Amniotic stem cell (primary cell): ENCODE data around the gene PRKCA.
"Not testable (repeated sequence)": the region's sequence is repeated elsewhere in the genome, so short reads cannot be mapped to it uniquely, and the experiment has no call there.

Source experiments
- DNase-seq: peaks from one replicate; lab custom pipeline; 2025; lab: John Stamatoyannopoulos, UW

The PRKCA gene

DNA sequence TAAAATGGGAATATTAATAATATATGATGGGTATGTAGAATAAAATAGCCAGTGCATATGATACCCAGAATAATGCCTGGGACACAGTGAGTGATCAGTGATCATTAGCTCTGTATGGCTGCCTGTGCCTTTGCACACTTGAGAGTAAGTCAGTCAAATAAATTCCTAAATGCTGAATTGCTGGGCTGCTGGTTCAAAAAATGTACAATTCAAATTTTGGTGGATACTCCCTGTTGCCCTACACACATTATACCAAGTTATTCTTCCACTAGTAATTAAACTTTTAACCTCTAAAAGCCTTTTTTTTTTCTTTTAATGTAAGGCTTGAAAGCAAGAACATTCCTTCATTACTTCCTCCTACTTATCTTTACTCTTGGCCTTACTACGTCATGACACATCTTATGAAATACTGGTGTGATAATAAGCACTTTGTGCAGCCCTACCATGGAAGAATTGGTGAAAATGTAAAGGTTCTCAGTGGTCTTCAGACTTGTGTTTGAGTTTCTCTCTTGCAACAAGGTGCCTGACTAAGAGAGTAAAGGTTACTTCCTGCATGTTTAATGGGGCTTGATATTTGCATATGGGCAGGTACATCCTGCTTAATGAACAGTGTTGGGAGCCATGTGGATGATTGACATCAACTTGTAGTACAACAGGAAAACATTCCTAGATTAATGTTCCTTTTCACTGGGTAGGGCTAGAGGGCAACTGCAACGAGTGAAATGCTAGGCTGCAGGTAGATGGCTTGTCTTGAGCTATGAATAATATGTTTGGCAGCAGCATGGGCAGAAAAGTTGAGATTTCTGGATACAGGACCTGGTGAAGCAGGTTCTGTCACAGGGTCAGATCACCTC is 84.3 kb downstream of the PRKCA start:
- DNase-seq, result no peak

DNA sequence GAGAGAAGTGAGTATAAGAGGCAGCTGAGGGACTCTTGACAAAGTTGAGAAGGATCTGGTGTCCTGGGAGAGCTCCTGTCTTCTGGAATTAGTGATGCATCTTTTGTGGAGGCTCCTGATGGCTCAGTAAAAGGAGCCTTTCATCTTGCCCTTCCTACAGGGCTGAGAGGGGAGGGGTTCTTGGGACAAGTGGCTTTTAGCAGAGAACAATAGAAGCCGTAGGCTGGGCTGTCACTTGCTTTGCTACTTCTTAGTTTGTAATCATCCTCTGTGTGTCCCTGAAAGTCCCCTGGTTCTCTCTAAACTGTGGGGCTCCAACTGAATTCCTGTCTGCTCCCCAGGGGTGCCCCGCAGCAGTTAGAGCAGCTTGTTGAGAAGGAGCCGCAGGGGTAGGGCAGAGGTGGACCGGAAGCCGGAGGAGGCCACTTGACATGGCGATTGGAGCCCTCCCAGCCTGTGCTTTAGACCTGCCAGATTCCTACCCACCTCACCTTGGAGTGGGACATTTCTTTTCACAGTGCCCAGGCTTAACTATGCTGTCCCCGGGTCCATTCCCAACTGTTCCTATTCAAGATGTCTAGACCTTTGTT is 85.1 kb downstream of the PRKCA start:
- no peak for DNase-seq

DNA sequence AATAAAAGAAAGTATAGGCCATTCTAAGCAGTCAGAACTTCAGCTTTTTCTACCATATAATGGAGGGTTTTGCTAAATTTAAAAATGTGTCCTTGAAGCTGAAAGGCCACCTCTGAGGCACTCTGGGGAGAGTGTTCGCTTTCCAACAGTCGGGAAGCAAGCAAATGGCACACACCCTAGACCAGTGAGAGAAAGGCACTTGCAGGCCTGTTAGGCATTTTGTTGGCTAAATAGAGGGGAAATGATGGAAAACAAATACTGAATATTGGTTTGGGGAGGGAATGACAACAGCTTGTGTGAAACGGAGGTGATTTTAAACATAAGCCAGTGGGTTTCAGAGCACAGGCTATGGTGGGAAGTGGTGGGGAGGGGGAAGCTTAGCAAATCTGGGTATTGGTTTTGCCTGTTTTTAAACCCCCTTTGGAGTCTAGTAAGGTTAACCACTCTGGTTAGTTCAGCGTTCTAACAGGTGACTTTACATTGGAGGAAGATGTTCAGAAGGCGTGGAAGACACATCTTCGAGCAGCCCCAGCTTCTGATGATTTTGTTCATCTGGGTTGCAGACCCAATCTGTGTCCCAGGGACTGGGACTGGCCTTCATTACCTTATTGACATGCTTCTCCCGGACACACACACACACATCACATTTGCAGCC is 90.5 kb downstream of the PRKCA start:
- DNase-seq, result no peak

DNA sequence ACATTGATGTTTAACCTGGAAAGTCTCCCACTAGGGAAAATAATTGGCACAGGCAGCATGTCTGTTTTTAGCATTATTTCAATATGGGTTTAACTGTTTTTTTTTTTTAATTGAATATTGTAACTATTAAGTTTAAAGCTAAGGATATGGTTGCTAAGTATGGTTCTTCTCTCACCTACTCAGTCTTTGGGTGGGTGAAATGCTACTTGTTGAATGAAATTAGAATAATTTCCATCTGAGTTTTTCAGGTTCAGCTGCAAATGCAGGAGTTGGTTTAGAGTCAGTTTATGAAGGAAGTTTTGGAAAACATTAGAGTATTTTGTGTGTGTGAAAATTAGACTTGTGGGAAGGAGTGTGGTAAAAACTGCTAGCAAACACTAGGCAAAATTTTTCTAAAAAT is 93.5 kb downstream of the PRKCA start:
- DNase-seq, result no peak

DNA sequence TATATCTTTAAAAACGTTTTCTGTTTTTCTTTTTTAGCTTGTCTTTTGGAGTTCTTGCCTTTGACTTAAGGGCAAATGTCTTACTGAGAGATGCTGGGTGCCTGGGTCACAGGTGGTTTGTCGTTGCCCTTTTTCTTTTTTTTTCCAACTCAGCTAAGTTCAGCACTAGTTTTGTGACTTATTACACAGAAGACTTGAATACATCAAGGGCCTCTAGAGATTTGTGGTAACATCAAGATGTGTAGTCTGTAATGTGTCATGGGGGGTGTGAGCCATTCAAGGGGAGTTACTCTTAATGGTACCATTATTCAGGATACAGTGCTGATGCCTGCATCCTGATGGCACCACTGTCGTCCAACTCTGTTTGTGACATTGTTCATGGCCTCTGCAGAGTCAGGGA is 95.1 kb downstream of the PRKCA start:
- no peak for DNase-seq

DNA sequence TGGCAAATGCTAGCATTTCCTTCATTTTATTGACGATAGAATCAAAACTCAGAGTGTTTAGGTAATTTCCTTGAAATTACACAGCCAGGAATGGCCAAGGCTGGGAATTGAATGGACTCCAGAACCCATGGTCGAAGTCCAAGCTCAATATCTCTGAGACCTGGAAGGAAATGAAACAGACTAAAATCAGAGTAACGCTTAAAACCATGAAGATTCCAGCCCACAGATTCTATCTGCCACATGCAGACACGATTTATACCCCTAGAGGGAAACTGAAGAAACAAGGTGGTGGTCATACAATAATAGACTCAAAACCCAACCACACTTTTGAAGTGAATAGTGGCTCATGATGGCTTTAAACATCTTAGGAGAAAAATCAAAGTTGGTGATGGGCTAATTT is 95.6 kb downstream of the PRKCA start:
- DNase-seq, result no peak

DNA sequence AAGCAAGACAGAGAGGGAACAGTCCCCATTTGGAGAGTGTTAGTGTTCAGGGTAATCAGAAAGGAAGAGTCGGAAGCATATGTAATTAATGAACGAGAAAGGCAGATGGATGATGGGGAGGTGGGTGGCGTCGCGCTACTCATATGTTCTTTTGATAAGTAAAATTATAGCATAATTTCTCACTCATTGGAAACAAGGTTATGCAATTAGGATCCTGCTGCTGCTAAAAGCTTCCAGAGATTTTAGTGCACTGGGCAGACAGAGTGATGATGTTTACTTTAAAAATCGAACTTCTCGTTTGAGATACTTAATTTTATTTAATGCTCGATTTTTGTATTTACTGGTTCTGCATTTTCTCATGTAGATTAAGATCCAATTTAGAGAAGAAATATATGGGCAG is 96.2 kb downstream of the PRKCA start:
- DNase-seq, result no peak

DNA sequence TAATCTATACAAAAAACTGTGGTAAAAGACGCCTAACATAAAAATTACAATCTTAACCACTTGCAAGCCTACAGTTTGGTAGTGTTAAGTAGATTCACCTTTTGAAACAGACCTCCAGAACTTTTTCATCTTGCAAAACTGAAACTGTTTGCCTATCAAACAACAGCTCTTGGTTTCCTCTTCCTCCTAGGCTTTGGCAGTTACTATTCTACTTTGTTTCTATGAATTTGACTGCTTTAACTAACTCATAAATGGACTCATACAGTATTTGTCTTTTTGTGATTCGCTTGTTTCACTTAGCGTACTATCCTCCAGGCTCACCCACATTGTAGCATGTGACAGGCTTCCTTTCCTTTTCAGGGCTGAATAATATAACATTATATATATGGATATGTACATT is 97.0 kb downstream of the PRKCA start:
- DNase-seq, result no peak

DNA sequence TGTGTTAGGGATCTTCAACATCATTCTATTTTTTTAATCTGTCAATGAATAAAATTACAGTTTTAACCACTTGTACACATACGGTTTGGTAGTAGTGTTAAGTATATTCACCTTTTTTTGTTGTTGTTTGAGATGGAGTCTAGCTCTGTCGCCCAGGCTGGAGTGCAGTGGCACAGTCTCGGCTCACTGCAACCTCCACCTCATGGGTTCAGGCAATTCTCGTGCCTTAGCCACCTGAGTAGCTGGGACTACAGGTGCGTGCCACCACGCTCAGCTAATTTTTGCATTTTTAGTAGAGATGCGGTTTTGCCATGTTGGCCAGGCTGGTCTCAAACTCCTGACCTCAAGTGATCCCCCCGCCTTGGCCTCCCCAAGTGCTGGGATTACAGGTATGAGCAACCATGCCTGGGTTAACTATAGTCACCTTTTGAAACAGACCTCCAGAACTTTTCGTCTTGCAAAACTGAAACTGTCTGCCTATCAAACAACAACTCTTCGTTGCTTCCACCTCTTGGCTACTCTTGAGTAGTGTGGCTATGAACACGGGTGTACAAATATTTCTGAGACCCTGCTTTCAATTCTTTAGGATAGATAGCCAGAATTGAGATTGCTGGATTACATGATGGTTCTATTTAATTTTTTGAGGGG is 97.8 kb downstream of the PRKCA start:
- DNase-seq, result not testable (repeated sequence)

DNA sequence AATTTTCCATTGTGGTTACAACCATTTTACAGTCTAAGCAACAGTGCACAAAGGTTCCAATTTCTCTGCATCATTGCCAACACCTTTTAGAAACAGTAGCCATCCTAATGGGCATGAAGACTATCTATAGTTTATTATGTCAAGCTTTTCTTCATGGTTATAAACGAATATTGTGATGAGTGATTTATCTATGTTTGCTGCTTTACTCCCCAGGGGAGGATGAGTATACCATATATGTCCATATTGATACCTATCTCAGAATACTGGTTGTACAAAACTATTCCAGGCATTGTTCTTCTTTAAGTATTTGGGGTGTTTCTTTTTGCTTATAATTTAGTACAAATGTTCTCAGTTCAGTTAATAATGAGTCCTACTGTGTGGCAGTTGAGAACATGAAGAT is 98.3 kb downstream of the PRKCA start:
- no peak for DNase-seq

DNA sequence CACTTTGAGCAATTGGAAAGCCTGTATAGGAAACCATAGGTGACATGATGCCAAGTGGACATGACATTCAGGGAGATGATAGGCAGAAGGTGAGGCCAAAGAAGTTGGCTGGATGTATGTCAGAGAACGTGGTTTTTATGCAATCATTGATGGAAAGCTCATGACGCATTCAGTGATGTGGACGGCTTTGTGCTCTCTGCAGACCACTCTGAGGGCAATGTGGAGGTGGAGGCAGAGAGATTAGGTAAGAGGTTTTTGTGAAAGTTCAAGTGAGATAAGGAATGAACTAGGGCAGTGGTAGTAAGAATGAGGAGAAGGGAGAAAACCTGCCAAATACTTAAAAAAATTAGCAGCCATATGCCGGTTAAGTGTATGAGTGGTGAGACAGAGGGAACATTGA is 99.0 kb downstream of the PRKCA start:
- DNase-seq, result no peak

DNA sequence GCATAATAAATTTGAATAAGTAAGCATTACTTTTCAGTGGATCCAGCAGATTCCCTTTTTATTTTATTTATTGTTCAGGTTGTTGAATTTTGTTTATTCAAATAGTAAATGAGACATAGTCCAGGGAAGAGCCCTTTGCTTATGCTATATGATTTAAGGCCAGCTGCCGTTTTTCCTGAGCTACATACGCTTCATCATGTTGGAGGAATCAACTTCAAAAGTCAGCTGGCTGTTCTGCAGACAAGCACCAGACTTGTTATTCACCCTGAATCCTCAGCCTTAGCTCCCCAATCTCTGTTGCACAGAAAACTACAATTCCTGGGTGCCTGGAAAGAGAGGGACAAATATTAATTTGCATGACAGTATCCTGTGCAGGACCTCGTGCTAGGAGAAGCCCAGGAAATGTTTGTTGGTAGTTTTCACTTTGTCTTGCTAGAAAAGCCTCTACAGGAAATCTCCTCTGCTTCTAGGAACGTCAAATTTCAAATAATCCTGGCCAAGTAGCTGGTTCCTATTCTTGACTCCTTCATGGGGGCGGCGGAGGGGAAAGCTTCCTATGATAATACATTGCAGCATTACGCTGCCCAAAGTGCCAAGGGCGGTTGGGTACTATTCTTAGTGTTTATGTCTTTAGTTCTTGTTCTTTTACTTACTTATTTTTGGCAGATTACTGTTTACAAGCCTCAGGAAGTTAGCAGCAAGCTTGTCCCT is 101.6 kb downstream of the PRKCA start:
- no peak for DNase-seq

DNA sequence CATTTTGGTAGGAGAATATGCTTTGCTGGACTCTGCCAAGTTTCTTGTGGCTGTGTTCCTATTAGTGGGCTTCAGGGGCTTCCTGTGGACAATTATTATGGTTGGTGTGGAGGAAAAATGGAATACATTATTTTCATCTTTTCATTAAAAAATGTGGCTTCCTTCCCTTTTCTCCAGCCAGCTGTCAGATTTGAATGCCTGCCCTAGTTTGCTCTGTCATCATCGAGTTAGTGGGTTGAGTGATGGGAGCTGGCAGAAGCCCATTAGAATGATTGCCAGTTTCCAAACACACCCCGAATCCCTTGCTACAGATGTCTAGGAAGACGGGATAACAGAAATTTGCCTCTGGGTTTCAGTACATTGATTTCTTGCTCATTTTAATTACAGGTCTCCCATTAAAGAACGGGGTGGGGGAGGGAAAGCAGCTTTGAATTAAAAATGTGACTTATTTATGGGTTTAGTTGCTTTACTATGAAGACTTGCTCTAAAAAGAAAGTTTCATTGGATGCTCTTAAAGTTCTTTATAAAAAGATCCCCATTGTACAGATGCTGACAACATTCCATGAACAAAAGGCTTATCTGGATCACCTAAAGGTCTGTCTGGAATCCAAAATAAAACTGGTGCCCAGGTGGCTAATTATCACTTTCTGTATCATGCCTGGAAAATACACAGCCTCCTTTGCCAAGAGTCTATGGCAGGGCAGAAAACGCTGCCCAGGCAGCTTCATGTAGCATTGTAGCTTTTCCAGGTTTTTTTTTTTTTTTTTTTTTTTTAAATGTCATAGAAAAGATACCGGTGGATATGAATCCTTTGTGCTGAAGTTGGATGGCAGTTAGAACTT is 103.6 kb downstream of the PRKCA start:
- no peak for DNase-seq

DNA sequence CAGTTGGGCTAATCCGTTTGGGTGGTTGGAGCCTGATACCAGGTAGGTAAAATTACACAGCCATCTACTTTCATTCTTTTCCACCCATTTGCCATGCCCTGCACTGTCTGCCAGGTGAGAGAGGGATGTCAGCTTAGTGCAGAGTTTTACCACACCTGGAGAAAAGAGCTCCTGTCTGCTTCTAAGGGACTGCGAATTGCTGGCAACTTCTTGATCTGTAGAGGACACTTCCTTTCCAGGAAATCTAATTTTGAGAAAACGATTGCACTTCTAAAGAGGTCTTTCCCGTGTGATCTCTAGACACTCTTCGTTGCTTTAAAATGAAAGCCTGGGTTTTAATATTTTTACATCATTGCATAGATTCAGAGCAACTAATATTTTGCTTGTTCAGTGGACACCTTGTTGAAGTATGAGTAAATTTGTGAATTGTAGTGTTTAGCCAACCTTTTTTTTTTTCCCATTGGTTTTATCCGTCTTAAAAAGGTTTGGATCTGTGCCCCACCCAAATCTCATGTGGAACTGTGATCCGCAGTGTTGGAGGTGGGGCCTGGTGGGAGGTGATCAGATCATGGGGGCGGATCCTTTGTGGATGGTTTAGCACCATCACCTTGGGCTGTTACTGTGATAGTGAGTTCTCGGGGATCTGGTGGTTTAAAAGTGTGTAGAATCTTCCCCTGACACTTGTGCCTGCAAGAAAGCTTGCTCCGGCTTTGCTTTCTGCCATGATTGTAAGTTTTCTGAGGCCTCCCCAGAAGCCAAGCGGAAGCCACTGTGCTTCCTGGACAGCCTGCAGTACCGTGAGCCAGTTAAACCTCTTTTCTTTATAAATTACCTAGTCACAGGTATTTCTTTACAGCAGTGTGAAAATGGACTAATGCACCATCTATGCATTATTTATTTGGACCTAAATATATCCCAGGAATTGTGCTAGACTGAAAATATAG is 104.6 kb downstream of the PRKCA start:
- DNase-seq, result no peak

DNA sequence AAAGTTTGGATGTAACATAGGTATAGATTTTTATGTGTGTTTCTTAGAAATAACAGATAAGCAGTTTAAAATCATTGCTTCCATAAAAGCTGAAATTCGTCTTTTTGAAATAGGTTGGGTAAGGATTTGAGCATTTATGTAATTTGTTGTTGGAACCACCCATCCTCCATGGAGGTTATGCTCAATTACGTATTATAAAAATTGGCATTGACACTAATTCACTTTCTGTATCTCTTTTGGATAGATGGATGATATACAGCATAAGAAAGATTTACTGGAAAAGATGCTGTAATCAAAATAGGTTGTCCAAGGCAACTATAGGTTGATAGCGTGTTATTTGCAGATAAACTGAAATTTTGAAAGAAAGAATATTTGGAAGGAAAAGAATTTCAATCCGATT is 105.5 kb downstream of the PRKCA start:
- DNase-seq, result no peak

DNA sequence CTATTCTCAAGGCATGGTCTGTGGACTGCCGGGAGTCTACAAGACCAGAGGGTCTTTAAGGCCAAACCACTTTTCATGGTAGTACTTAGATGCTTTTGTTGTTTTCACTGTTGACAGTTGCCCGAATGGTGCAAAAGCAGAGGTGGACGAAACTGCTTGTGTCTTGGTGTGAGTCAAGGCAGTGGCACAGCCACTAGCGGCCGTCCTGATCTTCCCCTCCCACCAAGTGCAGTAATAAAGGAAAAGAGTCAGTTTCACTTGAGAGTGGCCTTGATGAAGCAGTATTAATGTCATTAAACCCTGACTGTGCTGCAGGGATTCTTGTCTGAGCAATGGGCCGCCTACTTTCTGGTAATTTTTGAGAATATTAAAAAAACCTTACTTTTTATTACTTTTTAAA is 109.1 kb downstream of the PRKCA start:
- DNase-seq, result no peak

DNA sequence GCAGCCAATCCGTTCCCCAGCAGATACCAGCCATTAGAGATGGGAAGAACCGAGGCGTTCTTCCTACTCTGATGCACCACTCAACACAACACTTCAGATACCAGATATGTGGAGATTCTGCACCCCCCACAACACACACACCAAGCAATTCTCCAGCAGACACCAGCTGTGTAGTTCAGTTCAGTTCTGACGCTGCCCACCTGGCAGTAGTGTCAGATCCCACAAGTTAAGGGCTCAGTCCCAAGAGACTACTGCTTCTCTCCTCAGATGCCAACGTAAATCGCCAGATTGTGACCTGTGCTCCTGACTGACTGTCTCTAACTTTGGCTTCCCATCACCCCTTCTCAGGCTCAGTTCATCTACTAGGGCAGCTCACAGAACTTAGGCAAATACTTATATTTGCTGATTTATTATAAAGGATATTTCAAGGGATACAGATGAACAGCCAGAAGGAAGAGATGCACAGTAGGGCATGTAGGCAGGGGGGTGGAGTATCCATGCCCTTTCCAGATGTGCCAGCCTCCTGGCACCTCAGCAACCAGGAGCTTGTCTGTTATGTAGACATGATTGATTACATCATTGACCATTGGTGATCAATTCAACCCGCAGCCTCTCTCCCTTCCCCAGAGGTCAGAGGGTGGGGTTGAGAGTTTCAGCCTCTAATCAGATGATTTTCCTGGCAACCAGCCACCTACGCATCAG is 110.6 kb downstream of the PRKCA start:
- no peak for DNase-seq

DNA sequence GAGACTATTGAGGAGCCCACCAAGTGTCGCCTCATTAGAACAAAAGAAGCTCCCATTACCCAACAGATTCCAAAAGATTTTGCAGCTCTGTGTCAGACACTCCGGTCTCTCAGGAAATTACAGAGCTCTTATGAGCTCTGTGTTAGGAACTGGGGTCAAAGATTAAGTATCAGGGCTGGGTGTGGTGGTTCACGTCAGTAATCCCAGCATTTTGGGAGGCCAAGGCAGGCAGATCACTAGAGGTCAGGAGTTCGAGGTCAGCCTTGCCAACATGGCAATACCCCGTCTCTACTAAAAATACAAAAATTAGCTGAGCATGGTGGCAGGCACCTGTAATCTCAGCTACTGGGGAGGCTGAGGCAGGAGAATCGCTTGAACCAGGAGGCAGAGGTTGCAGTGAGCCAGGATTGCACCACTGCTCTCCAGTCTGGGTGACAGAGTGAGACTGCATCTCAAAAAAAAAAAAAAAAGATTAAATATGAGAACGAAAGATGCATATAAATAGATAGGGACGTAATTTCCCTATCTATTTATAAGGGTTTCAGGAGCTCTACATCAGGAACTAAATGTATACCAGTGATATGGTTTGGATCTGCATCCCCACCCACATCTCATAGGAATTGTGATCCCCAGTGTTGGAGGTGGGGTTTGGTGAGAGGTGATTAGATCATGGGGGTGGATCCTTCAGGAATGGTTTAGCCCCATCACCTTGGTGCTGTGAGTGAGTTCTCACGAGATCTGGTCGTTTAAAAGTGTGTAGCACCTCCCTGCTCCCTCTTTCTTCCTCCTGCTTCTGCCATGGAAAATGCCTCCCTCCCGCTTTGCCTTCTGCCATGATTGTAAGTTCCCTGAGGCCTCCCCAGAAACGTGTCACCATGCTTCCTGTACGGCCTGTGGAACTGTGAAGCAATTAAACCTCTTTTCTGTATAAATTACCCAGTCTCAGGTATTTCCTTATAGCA is 111.4 kb downstream of the PRKCA start:
- no peak for DNase-seq
